Ovary (tissue), 1 donor: Measurements from ENCODE around the gene NLRC5.

Experiments used
- EP300 ChIP-seq: sonication (generic); formaldehyde crosslinking; IDR thresholded peaks from one replicate; pipeline ENCODE4 v1.6.1; 2017; ENCODE audit warnings: antibody characterized with exemption
- POLR2A ChIP-seq: fragments of 450-650 bp; IDR thresholded peaks from one replicate; pipeline ENCODE4 v1.6.1; 2017; ENCODE audit warnings: antibody characterized with exemption, mild to moderate bottlenecking, moderate library complexity

DNA sequence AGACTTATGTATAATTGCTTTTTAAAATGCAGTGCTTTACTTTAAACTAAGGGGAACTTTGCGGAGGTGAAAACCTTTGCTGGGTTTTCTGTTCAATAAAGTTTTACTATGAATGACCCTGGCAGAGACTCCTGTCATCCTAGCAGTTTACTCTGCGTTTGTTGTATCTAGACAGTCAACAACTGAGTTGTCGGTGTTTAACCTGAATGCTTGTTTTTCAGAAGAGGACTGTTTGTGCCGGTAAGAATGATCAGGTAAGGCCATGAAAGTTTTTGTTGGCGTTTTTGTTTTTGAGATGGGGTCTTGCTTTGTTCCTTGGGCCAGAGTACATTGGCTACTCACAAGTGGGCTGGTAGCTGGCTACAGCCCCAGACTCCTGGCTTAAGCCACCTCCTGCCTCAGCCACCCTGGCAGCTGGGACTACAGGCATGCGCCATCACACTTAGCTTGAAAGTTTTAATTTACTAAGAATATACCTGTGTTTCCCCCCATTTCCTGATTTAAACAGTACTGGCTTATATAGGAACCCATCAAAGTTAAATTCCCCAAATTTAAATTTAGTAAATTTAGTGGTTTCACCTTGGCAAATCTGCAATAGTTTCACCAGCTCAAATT lies 45.5 kb upstream of the NLRC5 start:
- TF ChIP-seq POLR2A (no peak), EP300 (no peak)
